A172 (cell line): ENCODE measurements around the gene OSBPL10. TPM values are rescaled to one million over a fixed set of nuclear protein-coding genes. Genes with fewer than 3 reads are reported as not detected.
A peak's percentile ranks its signal among the peaks of the same experiment; 100 is the strongest.
"Not testable (repeated sequence)": the region's sequence is repeated elsewhere in the genome, so short reads cannot be mapped to it uniquely, and the experiment has no call there.

Source experiments
- DNase-seq: peaks from one replicate; pipeline ENCODE4 v3.0.0-alpha.2; 2015; ENCODE audit warnings: low spot score
- total RNA-seq: library from RNA; depleted of rRNA; stranded (reverse); fragments of >200 nt; shearing (Covaris generic); gene quantifications from 2 replicates; pipeline ENCODE4 v1.2.3, GENCODE V29; 2014; rRNA removed

Gene OSBPL10
- total RNA-seq, result 23.0 and 24.2 TPM in 2 replicates

- DNase-seq, result peak; percentile 95
These were observed at the start of gene OSBPL10, which contains the start of gene ZNF860 for GRCh38 chr3:31981206-31982181. OSBPL10 (minus strand) TSS chr3:31981262; CDS start chr3:31981179, 83 bp downstream. ZNF860 (plus strand) TSS chr3:31981750; CDS start chr3:31989080, 7,330 bp downstream.

GRCh38 chr3:32026593-32026992 lies 45.5 kb upstream of the OSBPL10 start:
- DNase-seq, result no peak

GRCh38 chr3:32022947-32023346 lies 41.9 kb upstream of the OSBPL10 start:
- DNase-seq, result no peak

DNA sequence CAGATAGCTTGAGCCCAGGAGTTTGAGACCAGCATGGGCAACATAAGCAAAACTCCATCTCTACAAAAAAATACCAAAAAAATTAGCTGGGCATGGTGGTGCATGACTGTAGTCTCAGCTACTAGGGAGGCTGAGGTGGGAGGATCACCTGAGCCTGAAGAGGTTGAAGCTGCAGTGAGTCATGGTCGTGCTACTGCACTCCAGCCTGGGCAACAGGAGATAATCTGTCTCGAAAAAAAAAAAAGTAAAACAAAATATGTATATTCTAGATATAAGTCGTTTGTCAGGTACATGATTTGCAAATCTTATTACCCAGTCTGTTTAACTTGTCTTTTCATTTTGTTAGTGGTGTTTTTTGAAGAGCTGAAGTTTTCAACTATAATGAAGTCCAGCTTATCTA lies 40.7 kb upstream of the OSBPL10 start:
- no peak for DNase-seq

GRCh38 chr3:32021155-32021554 lies 40.1 kb upstream of the OSBPL10 start:
- no peak for DNase-seq

- DNase-seq, result peak; percentile 70
These were observed 37.9 kb upstream of the OSBPL10 start for GRCh38 chr3:32018757-32019564.

DNA sequence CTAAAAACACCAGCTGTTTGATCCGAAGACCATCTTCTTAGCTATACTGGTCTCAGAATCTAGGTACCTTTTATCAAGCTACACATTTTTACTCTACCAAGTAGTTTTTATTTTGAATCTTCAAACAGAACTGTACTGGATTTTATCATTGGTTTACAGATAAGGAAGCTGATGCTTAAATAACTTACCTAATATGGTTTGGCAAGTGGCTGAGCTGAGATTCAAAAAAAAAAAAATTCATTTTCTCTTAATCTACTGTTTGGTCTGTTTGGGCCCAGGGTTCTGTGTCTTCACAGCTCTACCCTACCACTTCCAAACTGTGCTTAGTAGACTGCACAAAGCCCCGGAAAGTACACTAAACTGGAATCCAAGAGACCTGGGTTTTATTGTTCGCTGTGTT lies 36.2 kb upstream of the OSBPL10 start:
- DNase-seq, result no peak

GRCh38 chr3:32015638-32016037 lies 34.6 kb upstream of the OSBPL10 start:
- DNase-seq, result not testable (repeated sequence)

GRCh38 chr3:32010699-32011098 lies 29.6 kb upstream of the OSBPL10 start:
- DNase-seq, result not testable (repeated sequence)

DNA sequence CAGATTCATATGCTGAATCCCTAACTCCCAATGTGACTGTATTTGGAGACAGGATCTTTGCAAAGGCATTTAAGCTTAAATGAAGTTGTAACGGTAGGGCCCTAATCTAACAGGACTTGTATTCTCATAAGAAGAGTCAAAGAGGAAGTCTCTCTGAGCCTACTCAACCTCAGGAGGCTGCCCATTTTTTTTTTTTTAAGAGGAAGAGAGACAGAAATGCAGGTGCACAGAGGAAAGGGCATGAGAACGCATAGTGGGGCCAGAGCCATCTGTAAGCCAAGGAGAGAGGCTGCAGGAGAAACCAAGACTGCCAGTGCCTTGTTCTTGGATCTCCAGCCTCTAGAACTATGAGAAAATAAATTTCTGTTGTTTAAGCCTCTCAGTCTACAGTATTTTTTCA lies 28.9 kb upstream of the OSBPL10 start:
- DNase-seq, result no peak

GRCh38 chr3:32009101-32009500 lies 28.0 kb upstream of the OSBPL10 start:
- no peak for DNase-seq

- no peak for DNase-seq
These were observed 23.2 kb upstream of the OSBPL10 start for GRCh38 chr3:32004113-32004765.

GRCh38 chr3:32003380-32003779 lies 22.3 kb upstream of the OSBPL10 start:
- no peak for DNase-seq

DNA sequence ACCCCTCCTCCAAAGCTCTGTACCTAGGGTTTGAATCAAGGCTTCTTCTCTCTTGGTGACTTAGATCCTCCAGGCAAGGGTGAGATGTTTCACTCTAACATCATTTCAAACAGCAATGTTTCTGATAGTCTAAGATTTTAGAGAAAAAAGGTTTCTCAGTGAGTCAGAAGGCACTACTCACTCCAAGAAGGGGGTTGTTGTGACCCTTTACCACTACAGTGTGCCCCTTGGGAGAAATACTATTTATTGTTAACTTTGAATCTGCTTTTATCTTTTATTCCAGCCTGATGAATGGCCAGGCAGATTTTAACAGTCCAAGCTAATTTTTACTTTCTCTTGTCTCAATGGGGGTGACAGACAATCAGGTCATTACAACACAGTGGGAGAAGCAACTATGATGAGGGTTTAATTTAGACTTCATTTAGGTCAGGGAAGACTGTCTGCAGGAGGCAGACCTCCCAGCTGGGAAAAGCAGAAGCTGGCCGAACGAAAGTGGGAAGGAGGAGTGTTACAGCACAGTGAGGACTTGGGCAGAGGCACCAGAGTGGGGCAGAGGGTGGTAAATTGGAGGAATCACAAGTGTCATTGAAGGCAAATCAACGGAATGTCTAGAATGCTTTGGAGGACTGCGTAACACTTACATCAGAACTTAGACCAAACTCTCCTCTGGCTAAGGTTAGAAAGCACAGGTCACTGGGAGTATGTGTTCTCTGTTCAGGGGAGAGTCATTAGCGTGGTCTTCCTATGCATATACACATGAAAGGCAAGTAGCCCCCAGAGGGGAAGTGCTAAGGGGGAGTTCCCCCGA lies 21.7 kb upstream of the OSBPL10 start:
- DNase-seq, result no peak

GRCh38 chr3:32000877-32001276 lies 19.8 kb upstream of the OSBPL10 start:
- no peak for DNase-seq

DNA sequence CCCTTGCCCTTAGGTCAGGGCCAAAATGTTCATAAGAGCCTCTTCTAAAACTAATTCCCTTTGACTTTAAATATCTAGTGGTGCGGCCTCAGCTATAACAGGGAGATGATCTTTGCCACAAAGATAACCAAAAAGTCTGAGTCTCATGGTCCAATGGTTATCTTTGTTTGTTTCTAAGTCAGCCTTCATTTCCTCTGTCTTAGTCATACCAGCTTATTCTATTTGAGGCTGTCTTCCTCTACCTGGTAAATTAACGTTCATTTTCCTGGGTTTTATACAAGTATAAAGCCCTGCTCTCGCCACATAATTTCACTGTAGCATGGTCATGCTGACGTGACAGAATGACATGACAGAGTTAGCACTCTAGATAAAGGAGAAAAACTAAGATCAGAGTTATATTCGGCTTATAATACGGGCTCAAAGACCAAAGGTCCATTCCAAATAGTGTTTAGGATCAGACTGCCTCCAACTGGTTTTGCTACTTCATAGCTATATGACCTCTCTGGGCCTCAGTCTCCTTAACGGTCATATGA lies 18.9 kb upstream of the OSBPL10 start:
- no peak for DNase-seq

GRCh38 chr3:31997500-31997899 lies 16.4 kb upstream of the OSBPL10 start:
- DNase-seq, result no peak

GRCh38 chr3:31996195-31996594 lies 15.1 kb upstream of the OSBPL10 start:
- no peak for DNase-seq

DNA sequence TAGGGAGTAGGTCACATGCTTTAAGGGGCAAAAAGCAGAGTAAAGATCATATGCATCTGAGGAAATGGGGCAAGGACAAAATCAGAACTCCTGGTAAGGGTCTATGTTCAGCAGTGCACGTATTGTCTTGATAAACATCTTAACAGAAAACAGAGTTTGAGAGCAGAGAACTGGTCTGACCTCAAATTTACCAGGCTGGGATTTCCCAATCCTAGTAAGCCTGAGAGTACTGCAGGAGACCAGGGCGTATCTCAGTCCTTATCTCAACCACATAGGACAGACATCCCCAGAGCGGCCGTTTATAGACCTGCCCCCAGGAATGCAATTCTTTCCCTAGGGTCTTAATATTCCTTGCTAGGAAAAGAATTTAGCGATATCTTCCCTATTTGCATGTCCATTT lies 14.0 kb upstream of the OSBPL10 start:
- DNase-seq, result not testable (repeated sequence)

DNA sequence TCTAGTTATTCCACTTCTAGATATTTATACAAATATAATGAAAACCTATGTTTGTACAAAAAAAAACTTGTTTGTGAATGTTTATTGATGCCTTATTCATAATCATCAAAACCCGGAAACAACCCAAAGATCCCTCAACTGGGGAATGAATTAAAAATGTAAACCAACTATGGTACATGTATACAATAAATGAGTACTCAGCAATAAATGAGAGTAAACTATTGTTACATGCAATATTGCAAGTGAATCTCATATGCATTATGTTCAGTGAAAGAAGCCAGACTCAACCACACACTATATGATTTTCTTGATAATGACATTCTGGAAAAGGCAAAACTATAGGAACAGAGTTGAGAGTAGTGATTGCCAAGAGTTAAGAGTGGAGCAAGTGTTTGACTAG lies 12.8 kb upstream of the OSBPL10 start:
- no peak for DNase-seq

DNA sequence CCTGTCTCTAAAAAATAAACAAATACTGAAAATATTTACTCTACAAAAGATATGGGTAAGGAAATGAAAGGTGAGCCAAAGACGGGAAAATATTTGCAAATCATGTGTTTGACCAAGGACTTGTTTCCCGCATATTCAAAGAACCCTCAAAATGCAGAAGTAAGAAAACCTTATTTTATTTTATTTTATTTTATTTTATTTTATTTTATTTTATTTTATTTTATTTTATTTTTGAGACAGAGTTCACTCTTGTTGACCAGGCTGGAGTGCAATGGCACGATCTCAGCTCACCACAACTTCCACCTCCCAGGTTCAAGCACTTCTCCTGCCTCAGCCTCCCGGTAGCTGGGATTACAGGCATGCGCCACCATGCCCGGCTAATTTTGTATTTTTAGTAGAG lies 11.9 kb upstream of the OSBPL10 start:
- DNase-seq, result not testable (repeated sequence)
